ENCODE measurements around the gene CAMTA1. TPM values are rescaled to one million over a fixed set of nuclear protein-coding genes. Genes with fewer than 3 reads are reported as not detected.

Gene CAMTA1
- total RNA-seq, 6 experiments from 2014 or later = 78.1 to 96.6 (median 86.1) TPM

DNA sequence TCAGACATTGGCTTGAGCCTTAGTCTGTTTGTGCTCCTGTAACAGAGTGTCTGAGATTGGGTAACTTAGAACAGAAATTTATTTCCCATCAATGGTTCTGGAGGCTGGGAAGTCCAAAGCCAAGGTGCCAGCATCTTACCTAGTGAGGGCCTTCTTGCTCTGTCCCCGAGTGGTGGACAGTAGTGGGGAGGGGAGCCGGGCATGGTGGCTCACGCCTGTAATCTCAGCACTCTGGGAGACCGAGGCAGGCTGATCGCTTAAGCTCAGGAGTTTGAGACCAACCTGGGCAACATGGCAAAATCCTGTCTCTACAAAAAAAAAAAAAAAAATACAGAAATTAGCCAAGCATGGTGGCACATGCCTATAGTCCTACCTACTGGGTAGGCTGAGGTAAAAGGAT is 649.3 kb downstream of the CAMTA1 start:
- no peaks in the 10 kb centered on the region for H3K9me3 Mint-ChIP-seq
- H3K4me3 Mint-ChIP-seq = no peak overlapping the region
- no peaks in the 10 kb centered on the region for H3K36me3 Mint-ChIP-seq (ENCODE audit: low read depth)

DNA sequence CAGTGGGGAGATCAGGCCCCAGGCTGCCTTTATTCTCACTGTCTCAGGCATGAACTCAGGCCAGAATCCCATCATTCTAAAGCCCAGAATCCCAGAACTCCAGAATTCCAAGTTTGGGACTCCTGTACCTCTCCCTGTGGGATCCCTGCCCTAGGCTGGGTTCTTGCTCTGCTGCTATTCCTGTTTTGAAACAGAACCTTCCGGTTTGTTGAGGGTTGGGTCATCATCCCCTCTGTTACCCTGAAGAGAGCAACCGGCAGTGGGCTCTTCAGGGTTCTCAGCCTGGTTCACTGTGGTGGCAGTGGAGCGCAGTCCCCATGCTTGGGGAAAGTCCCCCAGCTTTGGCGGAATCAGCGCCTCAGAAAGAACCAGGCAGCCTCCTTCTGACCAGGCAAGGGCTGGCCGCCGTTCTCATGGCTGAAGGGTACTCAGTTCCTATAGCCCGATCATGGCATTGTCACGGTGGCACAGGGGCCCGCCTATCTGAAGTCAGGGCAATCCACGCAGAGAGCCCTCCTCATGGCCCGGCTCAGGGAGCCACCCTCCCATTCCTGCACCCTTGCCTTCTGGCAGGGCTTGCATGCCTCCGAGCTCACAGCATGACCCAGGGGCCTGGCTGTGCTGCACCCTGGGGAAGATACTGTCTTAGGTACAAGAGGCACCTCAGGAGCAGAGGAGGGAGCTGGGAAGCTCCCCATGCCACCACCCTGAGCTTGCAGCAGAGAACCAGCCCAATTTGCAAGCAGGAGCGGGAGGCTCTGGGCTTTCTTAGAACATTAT is 650.2 kb downstream of the CAMTA1 start:
- no peaks in the 10 kb centered on the region; the same call in none of the 2 replicates for H3K27me3 Mint-ChIP-seq (ENCODE audit: insufficient read depth)
- H3K9me3 Mint-ChIP-seq = no peaks in the 10 kb centered on the region
- H3K4me1 Mint-ChIP-seq (ENCODE audit: low read depth) = no peaks in the 10 kb centered on the region
- no peak overlapping the region for H3K27ac Mint-ChIP-seq
- no peak overlapping the region for H3K4me3 Mint-ChIP-seq
- DNase-seq = no peak
- H3K36me3 Mint-ChIP-seq (ENCODE audit: low read depth) = no peaks in the 10 kb centered on the region
- TF ChIP-seq, protein P1, sequence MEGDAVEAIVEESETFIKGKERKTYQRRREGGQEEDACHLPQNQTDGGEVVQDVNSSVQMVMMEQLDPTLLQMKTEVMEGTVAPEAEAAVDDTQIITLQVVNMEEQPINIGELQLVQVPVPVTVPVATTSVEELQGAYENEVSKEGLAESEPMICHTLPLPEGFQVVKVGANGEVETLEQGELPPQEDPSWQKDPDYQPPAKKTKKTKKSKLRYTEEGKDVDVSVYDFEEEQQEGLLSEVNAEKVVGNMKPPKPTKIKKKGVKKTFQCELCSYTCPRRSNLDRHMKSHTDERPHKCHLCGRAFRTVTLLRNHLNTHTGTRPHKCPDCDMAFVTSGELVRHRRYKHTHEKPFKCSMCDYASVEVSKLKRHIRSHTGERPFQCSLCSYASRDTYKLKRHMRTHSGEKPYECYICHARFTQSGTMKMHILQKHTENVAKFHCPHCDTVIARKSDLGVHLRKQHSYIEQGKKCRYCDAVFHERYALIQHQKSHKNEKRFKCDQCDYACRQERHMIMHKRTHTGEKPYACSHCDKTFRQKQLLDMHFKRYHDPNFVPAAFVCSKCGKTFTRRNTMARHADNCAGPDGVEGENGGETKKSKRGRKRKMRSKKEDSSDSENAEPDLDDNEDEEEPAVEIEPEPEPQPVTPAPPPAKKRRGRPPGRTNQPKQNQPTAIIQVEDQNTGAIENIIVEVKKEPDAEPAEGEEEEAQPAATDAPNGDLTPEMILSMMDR (IDR thresholded peaks at IDR 0.05) = no peak

More for the DNA sequence above, 649.3 kb downstream of the CAMTA1 start:
- H3K27ac Mint-ChIP-seq = no peak overlapping the region
- no peaks in the 10 kb centered on the region for H3K4me1 Mint-ChIP-seq (ENCODE audit: low read depth)
- DNase-seq = no peak
- TF ChIP-seq, protein P1 (IDR thresholded peaks at IDR 0.05) = no peak
- H3K27me3 Mint-ChIP-seq (ENCODE audit: insufficient read depth) = no peaks in the 10 kb centered on the region; the same call in none of the 2 replicates

DNA sequence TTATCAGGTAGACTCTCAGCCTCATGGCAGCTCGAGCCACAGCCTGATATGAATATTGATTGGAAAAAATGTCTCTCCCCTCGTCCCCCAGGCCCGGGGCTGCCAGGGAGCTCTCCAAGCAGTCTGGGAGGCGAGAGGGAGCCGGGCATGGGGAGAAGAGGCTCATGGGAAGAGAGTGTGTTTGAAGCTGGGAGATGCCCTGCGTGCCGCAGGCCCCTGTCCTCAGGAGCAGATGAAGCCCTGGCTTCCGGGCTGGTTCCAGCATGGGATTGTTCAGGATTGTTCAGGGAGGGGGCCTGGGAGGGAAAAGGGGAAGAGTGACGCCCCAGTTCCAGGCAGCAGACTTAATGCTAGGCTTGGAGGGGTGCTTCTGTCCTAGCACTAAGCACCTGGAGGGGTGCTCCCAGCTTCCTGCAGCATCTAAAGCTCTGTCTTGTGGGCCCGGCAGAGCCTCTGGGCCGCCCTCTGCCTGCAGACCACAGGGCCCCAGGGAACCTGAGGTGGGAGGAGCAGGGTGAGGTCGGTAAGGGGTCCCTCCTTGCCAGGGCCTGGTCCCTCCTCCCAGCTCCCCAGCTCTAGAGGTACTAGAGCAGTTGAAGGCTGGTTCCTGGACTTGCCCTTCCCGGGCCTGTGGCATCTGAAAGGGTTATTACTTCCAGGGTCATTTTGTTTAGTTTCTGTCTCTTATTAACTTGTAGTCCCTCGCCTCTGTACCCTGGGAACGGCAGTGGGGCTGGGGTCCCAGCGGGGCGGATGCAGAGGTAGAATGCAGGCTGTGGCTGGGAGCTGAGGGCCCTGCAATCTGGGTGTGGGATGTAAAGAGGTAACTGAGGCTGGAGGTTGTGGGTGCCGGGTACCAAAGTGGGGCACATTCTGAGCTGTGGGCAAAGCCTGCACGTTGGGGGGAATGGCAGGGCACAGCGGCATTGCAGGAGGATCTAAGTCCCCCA is 651.1 kb downstream of the CAMTA1 start:
- DNase-seq = no peak
- Mint-ChIP-seq H3K27ac (no peak overlapping the region), H3K4me3 (no peak overlapping the region), H3K36me3 (ENCODE audit: low read depth) (no peaks in the 10 kb centered on the region), H3K9me3 (no peaks in the 10 kb centered on the region), H3K27me3 (ENCODE audit: insufficient read depth) (peaks cover 2% of the 10 kb centered on the region), H3K4me1 (ENCODE audit: low read depth) (no peaks in the 10 kb centered on the region)
- TF ChIP-seq, protein P1 (IDR thresholded peaks at IDR 0.05) = no peak

DNA sequence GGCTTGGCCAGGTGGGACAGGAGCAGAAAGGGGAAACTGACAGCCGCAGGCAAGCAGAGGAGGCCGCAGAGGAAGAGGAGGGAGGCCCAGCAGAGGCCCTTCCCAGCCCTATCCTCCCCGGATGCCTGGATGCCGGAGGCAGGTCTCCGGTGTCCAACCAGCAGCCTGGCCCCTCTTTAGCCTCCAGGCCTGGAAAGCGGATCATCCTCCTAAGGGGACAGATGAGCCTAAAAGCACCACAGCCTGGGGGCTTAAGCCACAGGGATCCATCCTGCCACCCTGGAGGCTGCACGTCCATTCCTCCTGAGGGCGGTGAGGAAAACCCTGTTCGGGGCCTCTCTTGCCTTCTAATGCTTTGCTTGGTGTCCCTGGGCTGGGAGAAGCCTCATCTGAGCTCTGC is 651.8 kb downstream of the CAMTA1 start:
- Mint-ChIP-seq H3K4me3 (no peak overlapping the region), H3K9me3 (no peaks in the 10 kb centered on the region)
- no peak for DNase-seq

More for the DNA sequence above, 651.8 kb downstream of the CAMTA1 start:
- Mint-ChIP-seq H3K4me1 (ENCODE audit: low read depth) (no peaks in the 10 kb centered on the region), H3K27me3 (ENCODE audit: insufficient read depth) (peaks cover 7% of the 10 kb centered on the region), H3K36me3 (ENCODE audit: low read depth) (no peaks in the 10 kb centered on the region), H3K27ac (no peak overlapping the region)
- TF ChIP-seq, protein P1 (IDR thresholded peaks at IDR 0.05) = no peak
